HG02970 (cell line): ENCODE data around the gene TSPAN14.
"Not testable (repeated sequence)": the region's sequence is repeated elsewhere in the genome, so short reads cannot be mapped to it uniquely, and the experiment has no call there.

Source experiments
- ATAC-seq: cut with Tn5 transposase; IDR thresholded peaks from one replicate; pipeline ENCODE4 v1.9.1; 2021; ENCODE audit warnings: mild to moderate bottlenecking, moderate library complexity, moderate number of reproducible peaks; ENCODE audit not compliant: unreplicated experiment, low FRiP score

TSPAN14 gene

DNA sequence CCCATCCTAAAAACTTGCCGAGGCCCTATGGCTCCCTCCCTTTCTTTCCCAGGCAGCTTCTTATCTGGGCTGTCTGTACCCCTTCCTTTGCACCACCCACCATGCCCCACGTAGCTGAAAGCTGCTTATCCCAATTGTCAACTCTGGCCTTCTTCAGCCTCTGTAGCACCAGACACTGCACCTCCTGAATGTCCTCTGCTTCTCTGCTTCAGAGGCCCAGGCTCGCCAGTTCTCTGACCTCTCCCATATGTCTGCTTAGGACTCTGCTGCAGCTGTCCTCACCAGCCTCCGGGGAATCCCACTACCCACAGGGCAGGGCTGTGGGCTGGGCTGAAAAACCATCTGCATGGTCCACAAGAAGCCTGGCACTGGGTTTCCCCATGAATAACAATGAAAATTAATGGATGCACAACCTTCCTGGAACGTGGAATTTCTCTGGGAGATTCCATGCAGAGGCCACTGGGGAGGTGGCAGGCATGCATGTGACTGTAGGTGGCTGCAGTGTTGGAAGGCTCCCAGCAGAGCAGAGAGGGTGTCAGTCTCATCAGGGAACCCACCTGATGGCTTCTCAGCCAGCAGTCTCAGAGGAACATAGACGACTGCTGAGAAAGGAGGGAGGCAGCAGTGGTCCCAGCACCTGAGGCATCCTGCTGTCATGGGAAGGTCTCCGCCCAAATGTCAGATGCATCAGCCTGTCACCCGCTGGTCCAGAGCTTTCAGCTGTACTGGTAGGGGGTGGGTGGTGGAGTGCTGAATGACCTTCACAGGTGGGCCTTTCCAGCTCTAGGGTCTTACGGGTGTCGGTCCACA is 66.8 kb downstream of the TSPAN14 start:
- no peak for ATAC-seq

DNA sequence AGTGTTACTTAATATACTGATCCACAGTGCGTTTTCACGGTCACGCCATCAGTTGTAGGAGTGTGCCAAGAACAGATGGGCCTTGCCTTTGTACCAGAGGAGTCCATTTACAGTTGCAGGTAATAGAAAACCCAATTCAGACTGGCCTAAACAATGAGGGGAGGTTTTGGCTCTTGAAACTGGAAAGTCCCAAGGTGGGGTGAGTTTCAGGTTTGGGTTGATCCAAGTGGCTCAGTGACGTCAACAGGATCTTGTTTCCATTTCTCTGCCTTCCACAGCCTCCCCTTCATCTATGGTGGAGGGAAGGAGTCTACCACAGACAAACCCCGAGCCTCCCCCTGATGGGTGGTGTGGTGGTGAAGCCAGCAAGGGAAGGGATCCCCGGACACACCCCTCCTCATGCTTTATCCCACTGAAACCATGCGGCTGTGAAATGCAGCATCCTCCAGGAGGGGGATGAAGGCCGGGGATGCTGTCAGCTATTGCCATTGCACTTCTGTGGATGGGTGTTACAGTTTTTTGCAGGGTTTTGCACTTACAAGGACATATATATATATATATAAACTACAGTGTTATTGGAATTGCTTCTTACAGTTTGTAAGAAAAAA is 68.8 kb downstream of the TSPAN14 start:
- no peak for ATAC-seq

DNA sequence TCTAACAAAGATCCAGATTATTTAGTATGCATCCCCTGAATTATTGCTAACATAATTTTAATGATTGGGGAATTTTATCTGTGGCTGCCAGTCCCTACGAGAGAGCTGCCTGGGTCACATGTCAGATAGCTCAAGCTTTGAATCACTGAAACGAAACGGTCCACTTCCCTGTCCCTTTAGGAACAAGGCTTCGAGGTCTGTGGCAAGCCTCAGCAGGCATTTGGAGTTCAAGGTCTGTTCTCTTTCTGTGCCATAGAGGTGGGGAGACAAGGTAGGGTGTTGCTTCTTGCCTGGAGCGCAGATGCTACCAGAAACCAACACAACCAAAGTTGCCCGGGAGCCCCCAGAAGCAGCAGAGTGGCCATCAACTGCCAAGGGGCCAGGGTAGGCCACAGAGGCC is 69.7 kb downstream of the TSPAN14 start:
- ATAC-seq: no peak

DNA sequence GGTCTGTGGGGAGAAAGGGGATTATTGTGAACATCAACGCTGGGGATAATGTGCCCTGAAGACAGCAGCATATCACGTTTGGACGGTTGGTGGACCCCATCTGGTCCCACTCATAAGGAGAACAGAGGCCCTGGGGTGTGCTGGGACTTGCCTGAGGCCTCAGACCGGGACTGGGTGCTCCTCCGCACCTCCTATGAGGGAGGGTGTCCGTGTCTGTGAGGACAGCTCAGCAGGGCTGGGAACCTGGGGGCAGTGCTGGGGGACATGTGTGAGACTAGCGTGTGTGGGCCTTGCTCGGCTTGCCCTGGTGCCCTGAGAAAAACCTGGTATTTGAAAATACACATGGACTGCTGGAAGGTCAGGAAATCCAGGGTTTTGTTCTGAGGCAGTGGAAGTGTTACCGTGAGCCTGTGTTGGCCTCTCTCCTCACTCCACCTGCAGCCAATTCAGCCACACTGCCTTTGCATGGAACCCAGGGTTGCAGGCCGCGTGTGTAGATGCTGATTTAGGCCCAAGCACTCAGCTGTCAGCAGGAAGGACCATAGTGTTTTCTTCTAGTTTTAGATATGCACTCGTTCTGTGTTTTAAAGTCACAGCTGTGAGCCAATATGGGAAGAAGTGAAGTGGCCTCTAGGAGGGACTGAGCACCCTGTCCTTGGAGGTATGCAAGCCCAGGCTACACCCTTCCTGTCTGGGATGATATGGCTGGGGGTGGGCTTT is 70.2 kb downstream of the TSPAN14 start:
- no peak for ATAC-seq

DNA sequence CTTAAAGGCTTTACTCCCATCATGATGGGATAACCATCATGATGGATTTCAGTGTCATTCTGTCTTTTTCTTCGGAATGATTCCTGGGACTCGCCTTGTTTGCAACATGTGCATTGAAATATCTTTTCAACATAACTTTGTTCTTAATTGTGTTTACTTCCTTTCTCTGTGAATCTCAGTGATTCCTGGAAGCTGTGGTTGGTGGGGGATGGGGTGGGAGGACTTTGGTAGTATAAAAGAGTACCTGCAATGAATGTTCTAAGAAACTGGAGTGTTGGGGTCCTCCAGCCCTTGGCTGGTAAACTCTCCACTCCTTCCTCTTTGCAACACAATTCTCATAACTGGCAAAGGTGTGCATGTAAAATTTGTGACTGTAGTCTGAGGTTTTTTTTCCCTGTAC is 72.1 kb downstream of the TSPAN14 start:
- no peak for ATAC-seq

DNA sequence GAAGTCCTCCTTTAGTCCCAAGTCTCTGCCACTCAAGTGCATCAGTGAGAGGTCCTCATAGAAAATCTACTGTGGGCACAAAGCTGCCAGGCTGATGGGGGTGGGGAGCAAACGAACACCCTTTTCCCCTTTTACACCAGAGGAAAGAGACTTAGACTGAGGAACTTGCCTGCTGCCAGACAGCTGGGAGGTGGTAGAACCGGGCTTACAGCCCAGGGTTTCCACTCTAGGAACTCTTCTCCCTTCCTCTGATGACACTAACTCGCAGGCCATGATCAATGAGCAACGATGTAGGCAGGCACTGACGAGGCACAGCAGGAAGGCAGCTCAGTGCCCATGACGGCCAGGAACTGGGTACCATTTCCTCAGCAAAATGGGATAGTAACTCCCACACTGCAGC is 72.6 kb downstream of the TSPAN14 start:
- ATAC-seq: no peak

DNA sequence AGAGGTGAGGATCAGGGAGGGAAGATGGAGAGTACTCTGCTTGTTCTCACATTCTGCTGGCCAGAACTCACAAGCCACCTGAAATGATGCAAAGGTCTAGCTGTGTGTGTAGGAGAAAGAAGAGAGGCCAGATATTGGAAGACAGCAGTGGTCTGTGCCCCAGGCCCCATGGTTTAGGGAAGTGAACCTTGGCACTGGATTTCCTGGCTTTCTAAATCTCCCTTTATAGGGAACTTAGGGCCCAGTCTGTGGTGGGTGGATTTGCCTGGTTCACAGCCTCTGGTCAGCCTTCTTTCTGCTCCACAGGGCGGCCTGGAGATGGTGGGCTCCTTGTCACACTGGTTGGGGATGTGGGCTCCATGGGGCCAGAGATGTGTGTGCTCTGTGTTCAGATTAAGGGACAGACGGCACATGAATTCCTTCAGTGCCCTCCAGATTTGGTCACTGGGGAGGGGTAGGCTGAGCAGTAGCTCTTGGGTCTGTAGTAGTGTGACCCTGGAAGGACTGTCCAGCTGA is 74.1 kb downstream of the TSPAN14 start:
- no peak for ATAC-seq

DNA sequence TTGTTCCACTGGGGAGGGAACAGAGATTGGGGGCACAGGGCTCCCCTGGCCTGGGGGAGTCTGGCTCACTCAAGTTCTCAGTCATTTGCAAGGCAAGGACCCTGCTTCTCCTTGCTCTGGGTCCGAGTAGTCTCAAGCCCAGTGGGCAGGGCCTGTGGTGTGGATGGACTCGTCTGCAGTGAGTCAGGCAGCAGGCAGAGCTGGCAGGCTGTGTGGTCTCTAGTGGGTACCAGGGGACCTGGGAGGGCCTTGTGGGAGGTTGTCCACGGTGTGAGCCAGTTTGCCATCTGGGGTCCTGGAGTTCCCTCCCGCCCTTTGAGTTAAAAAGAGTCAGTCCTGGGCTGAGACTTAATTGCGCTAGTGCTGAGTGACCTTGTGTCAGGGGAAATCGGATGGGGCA is 74.8 kb downstream of the TSPAN14 start:
- ATAC-seq: no peak

DNA sequence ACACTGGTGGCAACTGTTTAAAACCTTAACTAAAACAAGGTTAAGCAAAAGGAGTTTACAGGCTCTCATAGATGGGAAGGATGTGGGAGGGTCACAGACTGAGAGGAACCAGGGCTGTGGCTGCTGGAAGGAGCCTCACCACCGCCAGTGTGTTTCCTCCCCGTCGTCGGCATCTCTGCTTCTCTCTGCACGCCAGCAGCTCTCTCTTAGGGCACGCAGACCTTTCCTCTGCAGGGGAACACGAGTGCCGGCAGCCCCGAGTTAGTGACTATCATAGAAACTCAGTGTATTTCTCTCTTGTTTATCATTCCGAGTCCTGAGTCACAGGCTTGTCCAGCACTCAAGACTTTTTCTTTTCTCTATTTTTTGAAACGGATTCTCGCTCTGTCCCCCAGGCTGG is 75.5 kb downstream of the TSPAN14 start:
- ATAC-seq: no peak

DNA sequence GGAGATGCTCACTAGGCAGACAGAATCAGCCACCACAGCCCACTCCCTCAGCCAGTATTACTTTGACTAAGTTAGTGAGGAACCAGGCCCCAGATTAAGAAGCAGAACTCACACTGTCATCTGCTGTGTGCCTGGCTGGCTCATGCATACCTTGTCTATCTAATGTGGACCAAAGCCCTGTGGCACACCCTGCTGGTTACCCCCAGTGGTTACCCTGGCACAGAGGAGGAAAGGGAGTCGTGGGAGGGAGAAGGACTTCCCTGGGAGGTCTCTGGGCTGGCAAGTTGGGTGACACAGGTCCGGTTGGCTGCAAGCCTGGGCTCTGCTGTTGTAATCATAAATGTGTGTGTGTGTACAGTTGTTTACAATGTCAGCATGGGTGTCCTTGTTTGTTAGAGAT is 76.1 kb downstream of the TSPAN14 start:
- ATAC-seq: no peak

DNA sequence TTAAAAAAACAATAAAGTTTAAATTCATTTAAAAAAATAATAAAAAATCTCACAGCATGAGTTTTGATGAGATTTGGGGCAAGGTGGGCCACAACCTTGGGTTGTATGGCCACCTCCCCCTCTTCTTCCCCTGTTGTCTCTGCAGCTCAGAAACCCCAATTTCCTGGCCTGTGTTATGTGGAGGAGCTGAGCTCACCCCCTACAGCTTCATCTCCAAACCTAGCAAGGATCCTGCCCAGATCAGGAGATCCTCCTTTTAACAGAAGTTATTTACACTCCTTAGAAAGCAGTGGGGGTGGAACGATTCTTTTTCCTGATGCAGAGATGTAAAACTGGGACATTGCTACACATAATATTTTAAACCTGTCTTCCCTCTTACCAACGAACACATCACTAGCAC is 76.7 kb downstream of the TSPAN14 start:
- ATAC-seq: no peak

DNA sequence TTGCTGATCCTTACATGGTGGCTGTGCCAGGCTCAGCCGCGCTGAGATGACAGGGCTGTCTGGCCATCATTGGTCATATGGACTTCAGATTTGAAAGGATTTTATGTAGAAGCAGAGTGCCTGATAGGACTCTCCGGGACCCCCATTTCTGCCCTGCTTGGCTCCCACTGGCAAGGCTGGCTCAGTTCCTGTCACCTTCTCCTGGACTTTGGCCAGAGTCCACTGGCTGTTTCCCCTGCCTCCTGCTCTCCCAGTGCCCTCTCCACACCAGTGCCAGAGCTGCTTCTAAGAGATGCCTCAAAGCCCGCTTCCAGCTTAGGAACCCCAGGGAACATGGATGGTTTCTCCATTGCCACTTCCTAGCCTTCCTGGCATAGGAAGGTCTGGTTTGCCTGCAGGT is 78.5 kb downstream of the TSPAN14 start:
- no peak for ATAC-seq

DNA sequence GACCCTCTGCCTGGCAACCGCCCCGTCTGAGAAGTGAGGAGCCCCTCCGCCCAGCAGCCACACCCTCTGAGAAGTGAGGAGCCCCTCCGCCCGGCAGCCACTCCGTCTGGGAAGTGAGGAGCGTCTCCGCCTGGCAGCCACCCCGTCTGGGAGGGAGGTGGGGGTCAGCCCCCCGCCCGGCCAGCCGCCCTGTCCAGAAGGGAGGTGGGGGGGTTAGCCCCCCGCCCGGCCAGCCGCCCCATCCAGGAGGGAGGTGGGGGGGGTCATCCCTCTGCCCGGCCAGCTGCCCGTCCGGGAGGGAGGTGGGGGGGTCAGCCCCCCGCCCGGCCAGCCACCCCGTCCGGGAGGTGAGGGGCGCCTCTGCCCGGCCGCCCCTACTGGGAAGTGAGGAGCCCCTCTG is 79.9 kb downstream of the TSPAN14 start:
- not testable (repeated sequence) for ATAC-seq

DNA sequence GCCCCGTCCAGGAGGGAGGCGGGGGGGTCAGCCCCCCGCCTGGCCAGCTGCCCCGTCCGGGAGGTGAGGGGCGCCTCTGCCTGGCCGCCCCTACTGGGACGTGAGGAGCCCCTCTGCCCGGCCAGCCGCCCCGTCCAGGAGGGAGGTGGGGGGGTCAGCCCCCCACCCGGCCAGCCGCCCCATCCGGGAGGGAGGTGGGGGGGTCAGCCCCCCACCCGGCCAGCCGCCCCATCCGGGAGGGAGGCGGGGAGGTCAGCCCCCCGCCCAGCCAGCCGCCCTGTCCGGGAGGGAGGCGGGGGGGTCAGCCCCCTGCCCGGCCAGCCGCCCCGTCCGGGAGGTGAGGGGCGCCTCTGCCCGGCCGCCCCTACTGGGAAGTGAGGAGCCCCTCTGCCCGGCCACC is 80.5 kb downstream of the TSPAN14 start:
- ATAC-seq: not testable (repeated sequence)

DNA sequence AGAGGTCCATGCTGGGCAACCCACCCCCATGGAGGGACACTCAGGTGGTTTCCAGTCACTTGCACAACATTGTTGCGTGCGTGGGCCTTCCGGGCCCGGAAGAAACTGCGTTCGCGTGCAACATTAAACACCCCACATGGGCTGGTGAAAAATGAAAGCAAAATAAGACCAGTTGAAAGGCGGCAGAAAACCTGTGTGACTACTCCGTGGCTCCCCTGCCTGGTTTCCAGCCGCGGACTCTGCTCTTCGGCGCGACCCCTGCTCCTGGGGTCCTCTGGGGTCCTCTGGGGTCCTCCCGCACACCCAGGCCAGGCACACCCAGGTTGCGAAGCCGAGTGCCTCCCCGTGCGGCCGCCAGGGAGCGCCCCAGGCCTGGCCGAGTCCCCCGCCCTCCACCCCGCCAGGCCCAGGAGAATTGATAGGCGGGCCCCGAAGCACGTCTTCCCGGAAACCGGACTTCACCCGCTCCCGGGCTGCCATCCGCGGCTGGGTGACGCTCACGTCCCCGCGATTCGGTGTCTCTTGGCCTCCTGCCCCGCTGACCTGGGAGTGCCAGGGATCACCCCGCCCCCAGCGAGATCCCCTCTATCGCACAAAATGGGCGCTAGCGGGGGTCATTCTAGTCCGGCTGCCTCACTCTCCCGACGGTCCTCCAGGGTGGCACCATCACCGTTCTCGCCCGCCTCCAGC is 81.7 kb downstream of the TSPAN14 start:
- ATAC-seq: peak; percentile 57

DNA sequence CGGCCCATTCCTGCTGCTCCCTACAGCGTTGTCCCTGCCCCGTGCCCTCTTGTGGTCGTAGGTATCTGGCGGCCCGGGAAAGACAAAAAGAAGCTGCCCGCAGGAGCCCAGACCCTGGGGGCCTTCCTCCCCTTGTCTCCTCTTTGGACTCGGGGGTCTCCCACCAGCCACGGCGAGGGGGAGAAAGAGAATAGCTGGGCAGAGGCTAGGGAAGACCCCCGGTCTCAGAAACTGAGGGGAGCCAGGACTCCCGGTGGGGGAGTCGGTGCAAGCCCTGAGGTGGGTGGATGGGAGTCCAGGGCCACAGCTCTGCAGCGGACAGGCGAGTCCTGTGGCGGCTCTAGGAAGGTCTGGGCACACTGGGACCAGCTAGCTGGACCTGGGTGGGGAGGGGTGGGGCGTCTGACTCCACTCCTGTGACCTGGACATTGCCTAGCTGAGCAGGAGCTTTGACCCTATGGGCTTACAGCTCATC is 82.3 kb downstream of the TSPAN14 start:
- no peak for ATAC-seq

DNA sequence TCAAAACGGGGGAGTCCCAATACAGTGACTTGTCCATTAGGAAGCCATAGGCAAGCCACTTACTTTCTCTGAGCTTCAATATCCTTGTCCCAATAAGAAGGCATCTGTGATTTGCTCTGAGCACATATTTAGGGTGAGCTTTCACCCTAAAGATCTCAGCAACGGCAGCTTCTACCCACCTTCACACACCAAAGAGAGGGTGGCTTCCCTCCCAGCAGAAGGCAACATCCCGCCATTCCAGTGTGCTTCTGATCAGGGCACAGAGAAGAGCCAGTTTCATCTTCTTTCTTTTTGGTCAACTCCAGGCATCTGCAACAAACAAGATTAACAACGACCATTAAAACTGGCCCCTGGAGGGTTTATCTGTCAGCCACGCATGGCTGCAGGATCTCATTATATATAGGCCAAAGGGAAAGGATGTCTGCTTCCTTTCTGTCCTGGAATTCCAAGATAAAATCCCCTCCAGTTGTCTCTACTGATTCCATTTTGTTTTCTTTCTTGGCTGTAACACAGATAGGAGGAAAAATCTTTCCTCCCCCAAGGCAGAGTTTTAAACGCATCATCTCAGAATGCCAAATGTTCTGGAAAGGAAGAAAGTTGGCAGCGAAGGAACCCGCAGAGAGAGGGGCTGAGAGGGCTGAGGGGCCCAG is 83.1 kb downstream of the TSPAN14 start:
- no peak for ATAC-seq

DNA sequence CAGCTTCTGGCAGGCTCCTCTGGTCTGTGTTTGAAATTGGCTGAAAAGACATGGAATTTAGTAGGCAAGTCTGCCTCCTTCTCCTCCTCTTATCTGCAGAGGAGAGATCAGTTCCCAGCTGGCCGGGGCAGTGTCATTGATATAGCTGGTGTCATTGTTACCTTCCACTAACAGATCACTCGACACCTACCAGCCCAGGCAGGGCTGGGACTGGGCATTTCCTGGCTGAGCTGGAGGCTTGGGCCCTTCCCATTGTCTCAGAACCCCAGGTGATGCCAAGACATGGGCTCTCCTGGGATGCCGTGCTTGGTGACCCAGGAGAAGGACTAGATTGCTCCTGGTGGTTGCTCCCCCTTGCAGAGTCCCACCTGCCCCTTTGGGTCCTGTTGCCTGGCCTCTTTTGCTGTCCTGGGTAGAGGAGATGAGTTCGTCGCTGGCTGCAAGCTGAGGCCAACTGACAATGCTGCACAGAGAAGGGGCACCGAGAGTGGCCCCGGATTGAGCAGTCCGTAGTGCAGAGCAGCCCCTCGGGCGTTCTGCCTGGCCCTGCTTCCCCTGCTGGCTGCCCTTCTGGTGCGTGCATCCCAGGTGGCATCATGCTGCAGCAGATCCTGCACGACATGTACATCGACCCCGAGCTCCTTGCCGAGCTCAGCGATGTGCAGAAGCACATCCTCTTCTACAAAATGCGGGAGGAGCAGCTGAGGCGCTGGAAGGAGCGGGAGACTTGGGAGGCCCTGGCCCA is 83.8 kb downstream of the TSPAN14 start, which contains the start of gene SH2D4B:
Gene SH2D4B, plus strand, starts transcription at position 167 of the 745 bp plus-strand sequence. Its CDS starts 430 bp downstream, at position 597.
- ATAC-seq: no peak

DNA sequence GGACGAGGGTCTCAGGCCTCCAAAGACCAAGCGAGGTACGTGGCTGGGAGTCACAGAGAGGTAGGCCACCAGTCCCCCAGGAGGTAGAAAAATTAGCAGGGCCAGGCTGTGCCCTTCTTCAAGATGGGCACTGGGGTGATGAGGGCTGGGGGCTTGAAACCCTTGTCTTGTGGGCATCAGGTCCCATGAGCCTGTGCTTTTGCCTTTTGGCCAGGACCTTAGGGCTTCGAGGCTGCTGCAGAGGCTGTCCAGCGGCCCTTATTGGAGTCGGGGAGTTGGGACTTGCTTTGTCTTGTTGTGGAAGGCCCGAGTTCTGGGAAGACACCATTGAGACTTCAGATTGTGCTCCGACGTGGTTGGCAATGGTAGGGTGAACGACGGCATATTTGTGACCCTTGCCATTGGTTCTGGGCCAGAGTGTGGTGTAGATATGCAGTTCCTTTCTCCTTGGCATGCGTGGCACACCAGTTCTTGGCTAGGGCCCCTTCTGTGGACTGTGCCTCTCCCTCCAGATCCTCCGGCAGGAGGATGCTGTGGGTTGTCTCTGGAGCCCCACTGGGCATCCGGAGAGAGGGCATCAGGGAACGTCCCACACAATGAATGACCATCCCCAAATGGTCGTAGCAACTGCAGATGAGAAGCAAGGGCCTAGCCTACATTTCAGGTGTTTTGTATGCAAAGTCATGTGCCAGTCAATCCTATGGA is 84.5 kb downstream of the TSPAN14 start:
- ATAC-seq: no peak
